ENCODE results near the gene GAS2L1. TPM values are rescaled to one million over a fixed set of nuclear protein-coding genes. Genes with fewer than 3 reads are reported as not detected.

GAS2L1 gene
- total RNA-seq, 8 experiments from 2014 or later: 0.55 to 14.1 (median 4.0) TPM

GRCh38 chr22:29313576-29314466 lies 7.4 kb downstream of the GAS2L1 start:
- in situ Hi-C loops (cut with MboI; ENCODE audit: low pct_unique_long_range_greater_than_20kb in 2 of 9, low sequenced_read_pairs in 9 of 9, unreplicated experiment in 9 of 9): no loop called here
- Histone ChIP-seq H3K4me3 (no peak overlapping the region), H3K4me1 (replicated peaks in 1 of 2) (peaks cover 12 to 14% of the 10 kb centered on the region in 2 donors), H3K27ac (no peak overlapping the region)
- 0 to 61% (median 19%) methylated on average over 1 to 14 of the region's 51 CpGs; no CpG with 5 or more reads in 1 of the 10 experiments for WGBS, 10 experiments
- ATAC-seq (replicated peaks in 6 of 8): no peak

GRCh38 chr22:29314537-29315285 lies 8.3 kb downstream of the GAS2L1 start:
- WGBS, 10 experiments: 1 to 13% (median 3%) methylated on average over 3 to 23 of the region's 69 CpGs; no CpG with 5 or more reads in 6 of the 10 experiments
- peak in 2 of 8 experiments; percentile 3 to 4 for ATAC-seq (replicated peaks in 6 of 8)
- peaks cover 12 to 14% of the 10 kb centered on the region in 2 donors for H3K4me1 ChIP-seq (replicated peaks in 1 of 2)

DNA sequence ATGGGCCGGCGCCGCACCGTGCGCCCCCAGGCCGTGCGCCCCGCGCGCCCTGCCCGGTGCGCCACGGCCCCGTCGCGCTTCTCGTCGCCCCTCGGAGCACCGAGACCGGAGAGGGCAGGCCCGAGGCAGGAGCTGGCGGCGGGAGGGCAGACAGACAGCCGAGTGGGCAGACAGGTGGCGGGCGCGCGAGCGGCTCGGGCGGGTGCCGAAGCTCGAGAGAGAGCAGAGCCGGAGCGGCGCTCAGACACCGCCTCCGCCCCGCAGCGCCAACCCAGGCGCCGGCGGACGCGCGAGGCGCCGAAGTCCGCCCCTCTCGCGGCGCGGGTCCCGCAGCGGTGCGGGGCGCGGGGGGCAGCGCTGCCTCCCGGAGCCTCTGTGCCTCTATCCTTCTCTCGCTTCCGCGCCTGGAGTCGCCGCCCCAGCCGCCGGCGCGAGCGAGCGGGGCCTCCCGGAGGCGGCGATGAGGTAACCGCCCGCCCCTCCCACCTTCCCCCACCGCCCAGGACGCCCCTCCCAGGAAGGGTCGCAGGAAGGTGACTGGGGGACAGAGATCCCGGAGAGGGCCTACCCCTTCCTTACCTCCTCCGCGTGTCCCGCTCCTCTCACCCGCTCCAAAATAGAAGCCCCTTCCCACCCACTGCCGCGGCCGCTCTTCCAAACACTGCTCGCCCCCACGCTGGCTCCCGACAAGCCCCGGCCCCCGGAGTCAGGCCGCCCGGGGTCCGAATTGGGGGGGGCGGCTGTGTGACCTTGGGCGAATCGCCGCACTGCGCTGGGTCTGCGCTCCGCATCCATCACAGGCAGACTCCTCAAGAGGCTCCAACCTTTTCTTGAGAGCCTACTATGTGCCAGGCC lies 9.1 kb downstream of the GAS2L1 start, which contains the start of gene RASL10A:
TSS of gene RASL10A (minus strand) at position 412 of the 855 bp plus-strand sequence. CDS start 451 bp downstream, outside the sequence.
- WGBS, 10 experiments: 0 to 100% (median 15%) methylated on average over 1 to 6 of the region's 103 CpGs; no CpG with 5 or more reads in 5 of the 10 experiments
- ATAC-seq (replicated peaks in 6 of 8): peak in 4 of 8 experiments; percentile 2 to 7 (median 6)
- peak within 1 kb of the TSS; percentile 21 to 40 (median 28) for H3K4me3 ChIP-seq
- H3K4me1 ChIP-seq (replicated peaks in 1 of 2): peaks cover 10 to 12% of the 10 kb centered on the region in 2 donors
- in situ Hi-C loops (cut with MboI; ENCODE audit: low pct_unique_long_range_greater_than_20kb in 2 of 9, low sequenced_read_pairs in 9 of 9, unreplicated experiment in 9 of 9): no loop called here
- H3K27ac ChIP-seq: no peak within 1 kb of the TSS

More at GRCh38 chr22:29314537-29315285, 8.3 kb downstream of the GAS2L1 start:
- no peak overlapping the region for H3K27ac ChIP-seq
- H3K4me3 ChIP-seq: peak overlapping the region; percentile 21 to 40 (median 28)
- in situ Hi-C loops (cut with MboI; ENCODE audit: low pct_unique_long_range_greater_than_20kb in 2 of 9, low sequenced_read_pairs in 9 of 9, unreplicated experiment in 9 of 9): no loop called here

DNA sequence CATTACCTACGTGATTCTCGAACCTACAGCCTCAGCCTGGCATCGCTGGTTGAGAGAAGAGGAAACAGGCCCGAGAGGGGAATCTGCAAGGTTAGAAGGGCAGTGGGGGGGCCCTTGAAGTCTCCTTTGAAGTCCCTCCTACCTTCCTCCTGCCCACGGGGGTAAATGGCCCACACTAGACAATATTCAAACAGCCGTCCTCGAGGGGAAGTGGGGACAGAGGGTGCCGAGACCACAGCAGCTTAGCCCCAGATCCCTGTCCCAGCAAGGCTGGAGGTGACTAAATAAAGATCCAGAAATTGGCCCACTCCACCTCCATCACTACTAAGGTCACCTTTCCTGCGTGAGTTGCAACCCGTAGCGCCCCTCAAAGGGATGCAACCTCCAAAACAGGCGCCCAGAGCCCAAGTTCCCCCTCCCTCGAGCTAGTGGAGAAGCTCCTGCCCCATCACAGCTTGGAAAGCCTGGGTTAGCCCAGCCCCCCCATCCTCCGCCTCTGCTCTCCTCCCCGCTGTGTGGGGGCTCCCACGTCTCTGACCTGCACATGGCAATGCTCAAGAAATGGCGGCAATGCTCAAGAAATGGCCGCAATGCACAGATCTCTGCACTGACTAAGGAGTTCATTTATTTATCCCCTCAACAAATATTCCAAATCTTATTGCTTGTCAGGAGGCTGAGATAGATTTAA lies 9.8 kb downstream of the GAS2L1 start:
- Histone ChIP-seq H3K4me1 (replicated peaks in 1 of 2) (peaks cover 3 to 4% of the 10 kb centered on the region in 2 donors), H3K4me3 (no peak overlapping the region), H3K27ac (no peak overlapping the region)
- ATAC-seq (replicated peaks in 6 of 8): no peak
- 0 to 90% (median 60%) methylated on average over 1 to 10 of the region's 18 CpGs; no CpG with 5 or more reads in 3 of the 10 experiments for WGBS, 10 experiments
- in situ Hi-C loops (cut with MboI; ENCODE audit: low pct_unique_long_range_greater_than_20kb in 2 of 9, low sequenced_read_pairs in 9 of 9, unreplicated experiment in 9 of 9): no loop called here

GRCh38 chr22:29317827-29318454 lies 11.5 kb downstream of the GAS2L1 start:
- Histone ChIP-seq H3K27ac (no peak overlapping the region), H3K4me3 (no peak overlapping the region), H3K4me1 (replicated peaks in 1 of 2) (no peaks in the 10 kb centered on the region)
- 40 to 100% (median 77%) methylated on average over 2 to 5 of the region's 18 CpGs; no CpG with 5 or more reads in 6 of the 10 experiments for WGBS, 10 experiments
- in situ Hi-C loops (cut with MboI; ENCODE audit: low pct_unique_long_range_greater_than_20kb in 2 of 9, low sequenced_read_pairs in 9 of 9, unreplicated experiment in 9 of 9): no loop called here
- ATAC-seq (replicated peaks in 6 of 8): peak in 1 of 8 experiments; percentile 67

DNA sequence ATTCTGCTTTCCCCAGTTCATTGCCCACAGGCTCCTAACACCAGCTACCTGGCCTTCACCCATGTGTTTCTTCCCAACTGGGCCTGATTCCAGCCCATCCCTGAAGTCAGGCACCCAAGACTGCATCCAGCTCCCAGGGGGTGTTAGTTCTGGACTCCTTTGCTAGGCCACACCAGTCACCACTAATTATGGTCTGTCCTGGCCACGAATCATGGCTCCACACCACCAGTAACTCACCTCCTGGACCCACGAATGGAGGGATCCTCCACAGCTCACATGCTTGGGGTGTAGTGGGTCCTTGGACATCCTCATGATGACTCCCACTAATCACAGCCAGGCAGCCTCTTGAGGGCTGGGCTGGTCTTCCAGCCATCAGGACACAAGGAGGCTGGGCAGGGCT lies 12.6 kb downstream of the GAS2L1 start:
- WGBS, 10 experiments: 80% methylated on average over 1 of the region's 2 CpGs; no CpG with 5 or more reads in 9 of the 10 experiments
- no peak overlapping the region for H3K27ac ChIP-seq
- H3K4me1 ChIP-seq (replicated peaks in 1 of 2): no peaks in the 10 kb centered on the region
- ATAC-seq (replicated peaks in 6 of 8): no peak
- in situ Hi-C loops (cut with MboI; ENCODE audit: low pct_unique_long_range_greater_than_20kb in 2 of 9, low sequenced_read_pairs in 9 of 9, unreplicated experiment in 9 of 9): no loop called here
- no peak overlapping the region for H3K4me3 ChIP-seq

DNA sequence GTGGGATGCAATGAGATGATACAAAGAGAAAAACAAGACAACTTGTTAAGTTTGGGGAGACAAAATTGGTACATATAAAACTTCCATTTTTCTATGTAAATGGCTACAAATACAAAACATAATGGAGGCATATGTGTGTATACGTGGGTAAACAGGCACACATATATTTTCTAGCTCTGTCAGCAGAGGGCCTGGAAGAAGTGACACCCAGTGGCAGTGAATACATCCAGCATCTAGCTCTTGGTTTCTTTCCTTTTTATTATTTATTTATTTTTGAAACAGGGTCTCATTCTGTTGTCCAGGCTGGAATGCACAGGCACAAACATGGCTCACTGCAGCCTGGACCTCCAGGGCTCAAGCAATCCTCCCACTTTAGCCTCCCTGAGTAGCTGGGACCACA lies 14.1 kb downstream of the GAS2L1 start:
- WGBS, 10 experiments: 0 to 83% (median 75%) methylated on average over 1 of the region's 1 CpG; no CpG with 5 or more reads in 4 of the 10 experiments

GRCh38 chr22:29323641-29324040 lies 17.2 kb downstream of the GAS2L1 start:
- H3K4me3 ChIP-seq: no peak overlapping the region
- H3K27ac ChIP-seq: no peak overlapping the region
- no peak for ATAC-seq (replicated peaks in 6 of 8)
- no peaks in the 10 kb centered on the region for H3K4me1 ChIP-seq (replicated peaks in 1 of 2)
- in situ Hi-C loops (cut with MboI; ENCODE audit: low pct_unique_long_range_greater_than_20kb in 2 of 9, low sequenced_read_pairs in 9 of 9, unreplicated experiment in 9 of 9): no loop called here

More for the DNA sequence above, 14.1 kb downstream of the GAS2L1 start:
- Histone ChIP-seq H3K27ac (no peak overlapping the region), H3K4me3 (no peak overlapping the region), H3K4me1 (replicated peaks in 1 of 2) (no peaks in the 10 kb centered on the region)
- peak in 1 of 8 experiments; percentile 62 for ATAC-seq (replicated peaks in 6 of 8)
- in situ Hi-C loops (cut with MboI; ENCODE audit: low pct_unique_long_range_greater_than_20kb in 2 of 9, low sequenced_read_pairs in 9 of 9, unreplicated experiment in 9 of 9): no loop called here

DNA sequence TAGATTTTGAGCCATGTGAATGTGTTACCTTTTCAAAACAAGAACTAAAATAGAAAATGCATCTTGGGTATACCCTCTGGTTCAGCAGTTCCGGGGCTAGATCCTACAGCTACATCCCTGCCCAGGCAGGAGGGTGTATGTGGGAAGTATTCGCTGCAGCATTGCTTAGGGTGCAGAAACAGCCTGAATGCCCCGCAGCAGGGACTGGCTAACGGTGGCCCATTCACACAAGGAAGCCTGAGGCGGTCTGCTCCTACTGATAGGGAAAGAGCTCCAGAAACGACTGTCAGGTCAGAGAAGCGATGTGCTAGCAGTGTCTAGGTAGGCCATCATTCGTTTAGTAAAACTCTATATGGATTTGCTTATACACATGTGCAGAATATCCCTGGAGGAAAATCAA lies 18.9 kb downstream of the GAS2L1 start:
- Histone ChIP-seq H3K4me1 (replicated peaks in 1 of 2) (no peaks in the 10 kb centered on the region), H3K27ac (no peak overlapping the region), H3K4me3 (no peak overlapping the region)
- 76 to 93% (median 84%) methylated on average over 3 to 7 of the region's 8 CpGs; no CpG with 5 or more reads in 2 of the 10 experiments for WGBS, 10 experiments
- no peak for ATAC-seq (replicated peaks in 6 of 8)
- in situ Hi-C loops (cut with MboI; ENCODE audit: low pct_unique_long_range_greater_than_20kb in 2 of 9, low sequenced_read_pairs in 9 of 9, unreplicated experiment in 9 of 9): no loop called here

DNA sequence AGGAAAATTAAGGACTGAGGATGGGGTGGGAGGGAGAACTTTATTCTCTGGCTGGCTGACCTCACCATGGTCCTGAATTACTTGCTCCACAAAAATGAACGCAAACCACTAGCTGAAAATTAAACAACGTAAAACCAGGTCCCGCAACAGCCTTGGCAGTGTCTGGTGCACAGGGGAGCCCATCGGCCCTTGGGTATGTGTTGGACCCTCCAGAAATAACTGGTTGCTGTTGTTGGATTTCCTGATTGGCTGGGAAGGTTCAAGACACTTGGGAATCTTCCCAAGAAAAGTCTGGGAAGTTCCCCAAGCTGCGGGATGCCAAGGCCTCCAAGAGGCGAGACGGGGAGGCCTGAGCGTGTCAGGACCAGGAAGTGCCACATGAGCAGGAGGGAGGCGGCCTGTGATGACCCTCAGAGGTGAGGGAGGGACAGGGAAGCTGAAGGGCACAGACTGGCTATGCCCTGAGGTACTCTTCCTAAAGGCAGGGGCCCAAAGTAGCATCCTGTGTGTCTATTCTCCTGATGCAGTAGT lies 19.4 kb downstream of the GAS2L1 start:
- no peaks in the 10 kb centered on the region for H3K4me1 ChIP-seq (replicated peaks in 1 of 2)
- ATAC-seq (replicated peaks in 6 of 8): no peak
- 25 to 89% (median 61%) methylated on average over 2 to 8 of the region's 9 CpGs; no CpG with 5 or more reads in 4 of the 10 experiments for WGBS, 10 experiments
- H3K4me3 ChIP-seq: no peak overlapping the region
- in situ Hi-C loops (cut with MboI; ENCODE audit: low pct_unique_long_range_greater_than_20kb in 2 of 9, low sequenced_read_pairs in 9 of 9, unreplicated experiment in 9 of 9): no loop called here
- H3K27ac ChIP-seq: no peak overlapping the region

- ATAC-seq (replicated peaks in 6 of 8): peak in 3 of 8 experiments; percentile 2 to 8 (median 7)
Observed at GRCh38 chr22:29326481-29326880, 20.0 kb downstream of the GAS2L1 start.

More at GRCh38 chr22:29326481-29326880, 20.0 kb downstream of the GAS2L1 start:
- no peak overlapping the region for H3K4me3 ChIP-seq
- no peaks in the 10 kb centered on the region for H3K4me1 ChIP-seq (replicated peaks in 1 of 2)
- in situ Hi-C loops (cut with MboI; ENCODE audit: low pct_unique_long_range_greater_than_20kb in 2 of 9, low sequenced_read_pairs in 9 of 9, unreplicated experiment in 9 of 9): no loop called here
- H3K27ac ChIP-seq: no peak overlapping the region
- WGBS, 10 experiments: 60 to 80% (median 80%) methylated on average over 1 to 3 of the region's 10 CpGs; no CpG with 5 or more reads in 7 of the 10 experiments
